Sigmoid colon (tissue), 3 donors: Measurements from ENCODE around the gene MIAT.

ENCODE experiments used
- POLR2A ChIP-seq, 2 donors: fragments of 450-650 bp; IDR thresholded peaks; one replicate each; pipeline ENCODE4 v1.6.1; 2016; ENCODE audit warnings: antibody characterized with exemption in 2 of 2, mild to moderate bottlenecking in 2 of 2, moderate library complexity in 2 of 2
- TF ChIP-seq, protein P1 (sequence below), 4 experiments: fragments of 450-650 bp in 3 of 4; fragments of 200-600 bp in 1 of 4; IDR thresholded peaks; one replicate each; pipeline ENCODE4 v1.5.1; 2016 to 2019; ENCODE audit warnings: antibody characterized with exemption in 4 of 4, mild to moderate bottlenecking in 3 of 4, moderate library complexity in 2 of 4

DNA sequence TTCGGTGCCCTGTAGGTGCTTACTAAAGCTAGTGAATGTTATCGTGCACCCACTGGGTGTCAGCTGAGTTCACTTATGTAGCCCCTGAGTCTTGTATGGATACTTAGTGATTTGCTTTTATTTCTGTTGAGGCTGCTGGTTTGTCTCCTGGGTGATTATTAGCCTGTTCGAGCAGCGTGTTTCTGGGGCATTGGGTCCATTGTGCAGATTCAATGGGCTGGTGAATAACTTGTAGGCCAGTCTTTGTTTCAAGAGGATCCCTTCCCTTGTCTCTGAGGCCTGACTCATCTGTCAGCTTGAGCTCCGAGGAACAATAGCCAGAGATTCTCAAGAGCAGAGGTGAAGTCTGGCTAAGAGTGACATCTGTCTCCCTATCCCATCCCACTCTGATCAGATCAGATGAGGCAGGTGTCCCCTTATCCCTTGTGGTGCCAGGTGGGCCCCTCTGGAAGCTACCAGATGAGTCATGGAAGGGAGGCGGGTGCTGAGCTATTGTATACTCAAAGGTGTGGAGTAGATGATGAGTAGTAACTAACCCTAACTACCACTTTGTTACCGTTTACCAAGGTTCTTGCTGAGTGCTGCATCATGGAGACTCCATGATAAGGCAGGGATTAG lies 3.7 kb downstream of the MIAT start:
- TF ChIP-seq, protein P1, sequence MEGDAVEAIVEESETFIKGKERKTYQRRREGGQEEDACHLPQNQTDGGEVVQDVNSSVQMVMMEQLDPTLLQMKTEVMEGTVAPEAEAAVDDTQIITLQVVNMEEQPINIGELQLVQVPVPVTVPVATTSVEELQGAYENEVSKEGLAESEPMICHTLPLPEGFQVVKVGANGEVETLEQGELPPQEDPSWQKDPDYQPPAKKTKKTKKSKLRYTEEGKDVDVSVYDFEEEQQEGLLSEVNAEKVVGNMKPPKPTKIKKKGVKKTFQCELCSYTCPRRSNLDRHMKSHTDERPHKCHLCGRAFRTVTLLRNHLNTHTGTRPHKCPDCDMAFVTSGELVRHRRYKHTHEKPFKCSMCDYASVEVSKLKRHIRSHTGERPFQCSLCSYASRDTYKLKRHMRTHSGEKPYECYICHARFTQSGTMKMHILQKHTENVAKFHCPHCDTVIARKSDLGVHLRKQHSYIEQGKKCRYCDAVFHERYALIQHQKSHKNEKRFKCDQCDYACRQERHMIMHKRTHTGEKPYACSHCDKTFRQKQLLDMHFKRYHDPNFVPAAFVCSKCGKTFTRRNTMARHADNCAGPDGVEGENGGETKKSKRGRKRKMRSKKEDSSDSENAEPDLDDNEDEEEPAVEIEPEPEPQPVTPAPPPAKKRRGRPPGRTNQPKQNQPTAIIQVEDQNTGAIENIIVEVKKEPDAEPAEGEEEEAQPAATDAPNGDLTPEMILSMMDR (IDR thresholded peaks at IDR 0.05): no peak
- TF ChIP-seq POLR2A (IDR thresholded peaks at IDR 0.05): no peak
